ENCODE measurements around the gene OTOF. TPM values are rescaled to one million over a fixed set of nuclear protein-coding genes. Genes with fewer than 3 reads are reported as not detected.

OTOF gene
- total RNA-seq, 6 experiments from 2014 or later = 0.06 to 0.12 TPM; not detected in 4

DNA sequence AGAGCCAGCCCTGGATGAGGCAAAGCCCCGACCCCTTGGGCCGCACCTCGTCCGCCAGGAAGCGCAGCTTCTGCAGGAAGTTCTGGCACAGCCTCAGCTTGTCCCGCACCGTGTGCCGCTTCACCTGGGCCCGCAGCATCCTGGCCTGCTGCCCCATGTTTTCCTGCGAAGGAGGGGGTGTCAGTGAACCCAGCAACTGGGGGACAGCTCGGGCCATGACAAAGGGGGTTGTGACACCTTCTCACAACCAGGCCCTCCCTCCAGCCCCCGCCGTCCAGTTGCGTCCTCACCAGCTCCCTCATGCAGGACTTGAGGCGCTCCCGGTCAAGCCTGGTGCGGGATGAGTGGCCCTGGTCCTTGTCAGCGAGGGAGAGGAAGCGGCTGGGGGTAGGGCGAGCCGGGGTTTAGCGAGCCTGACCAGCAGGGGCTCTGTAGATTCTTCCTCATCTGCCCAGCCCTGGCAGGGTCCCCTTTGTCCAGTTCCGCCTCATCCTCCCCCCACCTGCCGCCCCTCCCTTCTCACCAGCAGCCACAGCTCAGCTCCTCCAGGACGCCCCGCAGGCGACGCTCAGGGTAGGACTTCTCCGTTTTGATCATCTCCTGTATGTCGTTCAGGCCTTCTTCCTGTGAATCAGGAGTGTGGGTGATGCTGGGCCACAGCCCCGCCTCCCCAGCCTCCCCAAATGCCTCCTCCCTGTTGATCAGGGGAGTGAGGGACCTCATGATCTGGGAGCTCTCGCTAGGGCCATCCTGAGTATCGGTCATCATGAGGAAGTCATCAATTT is 606 bp downstream of the OTOF start:
- no peak overlapping the region for H3K27ac ChIP-seq
- ATAC-seq = no peak
- intact Hi-C loops (cut with DNase I) = no loop called here
- TF ChIP-seq POLR2A (IDR thresholded peaks at IDR 0.05) = no peak
- TF ChIP-seq, protein P1, sequence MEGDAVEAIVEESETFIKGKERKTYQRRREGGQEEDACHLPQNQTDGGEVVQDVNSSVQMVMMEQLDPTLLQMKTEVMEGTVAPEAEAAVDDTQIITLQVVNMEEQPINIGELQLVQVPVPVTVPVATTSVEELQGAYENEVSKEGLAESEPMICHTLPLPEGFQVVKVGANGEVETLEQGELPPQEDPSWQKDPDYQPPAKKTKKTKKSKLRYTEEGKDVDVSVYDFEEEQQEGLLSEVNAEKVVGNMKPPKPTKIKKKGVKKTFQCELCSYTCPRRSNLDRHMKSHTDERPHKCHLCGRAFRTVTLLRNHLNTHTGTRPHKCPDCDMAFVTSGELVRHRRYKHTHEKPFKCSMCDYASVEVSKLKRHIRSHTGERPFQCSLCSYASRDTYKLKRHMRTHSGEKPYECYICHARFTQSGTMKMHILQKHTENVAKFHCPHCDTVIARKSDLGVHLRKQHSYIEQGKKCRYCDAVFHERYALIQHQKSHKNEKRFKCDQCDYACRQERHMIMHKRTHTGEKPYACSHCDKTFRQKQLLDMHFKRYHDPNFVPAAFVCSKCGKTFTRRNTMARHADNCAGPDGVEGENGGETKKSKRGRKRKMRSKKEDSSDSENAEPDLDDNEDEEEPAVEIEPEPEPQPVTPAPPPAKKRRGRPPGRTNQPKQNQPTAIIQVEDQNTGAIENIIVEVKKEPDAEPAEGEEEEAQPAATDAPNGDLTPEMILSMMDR (IDR thresholded peaks at IDR 0.05) = no peak
- peak in 1 of 3 donors; percentile 43 for DNase-seq
- H3K27me3 ChIP-seq = no peaks in the 10 kb centered on the region
- no peaks in the 10 kb centered on the region for H3K36me3 ChIP-seq
- H3K4me1 ChIP-seq = peaks cover 0 to 6% (median 0%) of the 10 kb centered on the region in 4 donors
- H3K9me3 ChIP-seq = no peaks in the 10 kb centered on the region
- 48% methylated on average over 9 of the region's 33 CpGs for WGBS (ENCODE audit: insufficient coverage, low coverage, low lambda C conversion rate, missing lambda C conversion rate)
- H3K4me3 ChIP-seq = no peak overlapping the region

DNA sequence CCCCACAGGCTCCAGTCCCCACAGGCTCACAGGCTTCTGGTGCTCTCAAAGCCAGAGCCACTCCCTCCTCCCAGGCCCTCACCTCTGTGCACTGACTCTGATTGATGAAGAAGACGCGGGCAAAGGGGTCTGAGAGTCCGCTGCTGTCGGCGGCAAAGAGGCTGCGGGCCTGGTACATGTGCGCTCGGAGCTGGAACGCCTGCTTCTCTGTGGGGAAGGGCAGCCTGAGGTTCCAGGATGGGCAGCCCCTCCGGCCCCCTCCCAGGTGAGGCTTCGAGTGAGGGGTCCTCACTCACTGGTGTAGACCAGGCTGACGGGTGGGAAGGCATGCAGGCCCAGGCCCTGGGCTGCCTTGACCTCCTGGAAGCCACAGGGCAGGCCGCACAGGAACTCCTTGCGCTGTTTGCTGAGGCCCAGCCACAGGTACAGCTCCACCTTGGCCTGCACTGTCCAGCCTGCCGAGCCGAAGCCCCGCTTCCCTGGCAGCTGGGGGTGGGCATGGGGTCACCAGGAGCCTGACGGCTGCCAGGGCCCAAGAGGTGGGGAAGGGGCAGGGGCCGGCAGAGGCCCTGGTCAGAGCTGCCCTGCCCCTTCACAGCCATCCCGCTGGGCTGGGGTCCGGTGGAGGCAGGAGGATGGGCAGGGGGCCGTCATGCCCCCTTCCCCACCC is 2.0 kb downstream of the OTOF start:
- no peak for ATAC-seq
- Histone ChIP-seq H3K27ac (no peak overlapping the region), H3K4me3 (no peak overlapping the region), H3K27me3 (no peaks in the 10 kb centered on the region), H3K36me3 (no peaks in the 10 kb centered on the region), H3K9me3 (no peaks in the 10 kb centered on the region), H3K4me1 (no peaks in the 10 kb centered on the region)
- intact Hi-C loops (cut with DNase I) = no loop called here
- no CpG with 5 or more reads among the region's 22 CpGs for WGBS (ENCODE audit: insufficient coverage, low coverage, low lambda C conversion rate, missing lambda C conversion rate)
- DNase-seq = peak in 1 of 3 donors; percentile 40
- TF ChIP-seq, protein P1 (IDR thresholded peaks at IDR 0.05) = no peak
- no peak for TF ChIP-seq POLR2A (IDR thresholded peaks at IDR 0.05)

DNA sequence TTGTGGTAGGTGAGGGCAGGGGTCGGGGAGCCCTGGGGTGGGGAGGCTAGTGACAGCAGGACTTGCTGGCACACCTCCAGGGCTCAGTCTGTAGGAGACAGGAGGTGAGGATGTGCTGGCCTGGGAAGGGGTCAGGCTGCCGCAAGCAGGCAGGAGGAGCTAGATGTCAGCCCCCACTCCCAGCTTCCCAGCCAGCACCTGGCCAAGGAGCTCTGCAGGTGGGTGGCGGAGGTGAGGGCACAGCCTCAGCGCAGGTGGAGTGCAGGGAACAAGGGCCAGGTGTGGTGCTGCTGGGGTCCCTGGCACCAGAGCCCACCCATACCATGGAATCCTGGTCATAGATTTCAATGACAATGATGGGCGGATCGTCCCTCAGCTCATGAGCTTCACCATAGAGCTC is 2.9 kb downstream of the OTOF start:
- DNase-seq (peak in 1 of 3 donors; percentile 48), ATAC-seq (no peak)
- 80% methylated on average over 1 of the region's 6 CpGs for WGBS (ENCODE audit: insufficient coverage, low coverage, low lambda C conversion rate, missing lambda C conversion rate)

DNA sequence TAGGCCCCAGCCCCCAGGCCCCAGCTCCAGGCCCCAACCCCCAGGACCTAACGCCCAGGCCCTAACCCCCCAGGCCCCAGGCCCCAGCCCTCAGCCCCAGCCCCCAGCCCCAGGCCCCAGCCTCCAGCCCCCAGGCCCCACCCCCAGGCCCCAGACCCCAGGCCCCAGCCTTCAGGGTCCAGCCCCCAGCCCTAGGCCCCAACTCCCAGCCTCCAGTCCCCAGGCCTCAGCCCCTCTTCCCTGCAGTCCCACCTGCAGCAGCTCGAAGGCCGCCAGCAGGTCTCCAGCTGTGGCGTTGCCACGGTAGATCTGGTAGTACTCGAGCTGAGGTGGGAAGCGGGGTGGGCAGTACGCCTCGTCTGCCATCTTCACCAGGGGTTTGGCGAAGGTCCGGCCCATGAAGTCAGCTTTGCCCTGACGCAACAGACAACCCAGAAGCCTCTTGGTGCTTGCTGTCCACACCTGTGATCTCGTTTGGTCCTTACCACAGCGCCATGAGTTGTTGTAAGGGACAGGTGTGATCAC is 3.6 kb downstream of the OTOF start:
- ATAC-seq = no peak
- no peaks in the 10 kb centered on the region for H3K4me1 ChIP-seq
- H3K36me3 ChIP-seq = no peaks in the 10 kb centered on the region
- no peak overlapping the region for H3K27ac ChIP-seq
- H3K4me3 ChIP-seq = no peak overlapping the region
- WGBS (ENCODE audit: insufficient coverage, low coverage, low lambda C conversion rate, missing lambda C conversion rate) = 91% methylated on average over 8 of the region's 14 CpGs
- TF ChIP-seq POLR2A (IDR thresholded peaks at IDR 0.05) = no peak
- TF ChIP-seq, protein P1 (IDR thresholded peaks at IDR 0.05) = no peak
- no peaks in the 10 kb centered on the region for H3K9me3 ChIP-seq
- intact Hi-C loops (cut with DNase I) = no loop called here
- H3K27me3 ChIP-seq = no peaks in the 10 kb centered on the region
- peak in 1 of 3 donors; percentile 50 for DNase-seq

More for the DNA sequence above, 2.9 kb downstream of the OTOF start:
- Histone ChIP-seq H3K4me3 (no peak overlapping the region), H3K36me3 (no peaks in the 10 kb centered on the region), H3K27ac (no peak overlapping the region), H3K4me1 (no peaks in the 10 kb centered on the region), H3K9me3 (no peaks in the 10 kb centered on the region), H3K27me3 (no peaks in the 10 kb centered on the region)
- no peak for TF ChIP-seq POLR2A (IDR thresholded peaks at IDR 0.05)
- TF ChIP-seq, protein P1 (IDR thresholded peaks at IDR 0.05) = no peak
- intact Hi-C loops (cut with DNase I) = no loop called here
